Right atrium auricular region (tissue), 2 donors: ENCODE data around the gene POLD4. TPM values are rescaled to one million over a fixed set of nuclear protein-coding genes. Genes with fewer than 3 reads are reported as not detected.
A peak's percentile ranks its signal among the peaks of the same experiment; 100 is the strongest.

Source experiments
- DNase-seq: peaks from one replicate; pipeline ENCODE4 v3.0.0-alpha.2; 2019; ENCODE audit warnings: low spot score
- H3K27ac ChIP-seq, 2 donors: fragments of 200-600 bp; sonication (generic); 1 replicate in 1 of 2; 2 replicates in 1 of 2; pipeline ENCODE4 v1.5.1; 2016 to 2019
- H3K27me3 ChIP-seq, 2 donors: fragments of 200-600 bp; sonication (generic); one replicate each; pipeline versions ENCODE4 v1.5.1 to v1.6.0; 2017 to 2019
- H3K36me3 ChIP-seq: fragments of 200-600 bp; sonication (generic); one replicate; pipeline ENCODE4 v1.5.1; 2016
- H3K4me1 ChIP-seq, 2 donors: fragments of 200-600 bp; sonication (generic); one replicate each; pipeline versions ENCODE4 v1.5.1 to v1.6.0; 2017 to 2019
- H3K4me3 ChIP-seq, 2 donors: fragments of 200-600 bp; sonication (generic); 1 replicate in 1 of 2; 2 replicates in 1 of 2; pipeline ENCODE4 v1.5.1; 2017 to 2019; ENCODE audit warnings: mild to moderate bottlenecking in 1 of 2, moderate library complexity in 1 of 2
- H3K9me3 ChIP-seq, 2 donors: fragments of 200-600 bp; sonication (generic); one replicate each; pipeline ENCODE4 v1.5.1; 2019
- total RNA-seq, 2 donors: library from RNA; depleted of rRNA; stranded (reverse); fragments of >200 nt; gene quantifications; one replicate each; pipeline ENCODE4 v1.1.0, GENCODE V29; 2016
- TF ChIP-seq, protein P1 (sequence below), 2 donors: fragments of 200-600 bp; sonication (generic); IDR thresholded peaks; one replicate each; pipeline ENCODE4 v1.5.1; 2019; ENCODE audit warnings: antibody characterized with exemption in 2 of 2

POLD4 gene
- total RNA-seq, 2 donors from 2014 or later = 115 to 136 TPM

DNA sequence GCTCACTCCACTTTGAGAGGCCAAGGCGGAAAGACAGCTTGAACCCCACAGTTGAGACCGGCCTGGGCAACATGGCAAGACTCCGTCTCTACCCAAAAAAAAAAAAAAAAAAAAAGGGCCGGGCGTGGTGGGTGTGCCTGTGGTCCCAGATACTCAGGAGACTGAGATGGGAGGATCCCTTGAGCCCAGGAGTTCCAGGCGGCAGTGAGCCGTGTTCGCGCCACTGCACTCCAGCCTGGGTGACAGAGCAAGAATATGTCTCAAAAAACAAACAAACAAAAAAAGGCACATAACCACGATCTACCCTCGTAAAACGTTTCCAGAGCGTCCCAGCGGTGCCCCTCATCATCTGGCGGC lies 37.6 kb upstream of the POLD4 start:
- DNase-seq = no peak
- peaks cover 0 to 26% of the 10 kb centered on the region in 2 donors for H3K4me1 ChIP-seq
- peak overlapping the region; percentile 79 to 83 for H3K27ac ChIP-seq
- H3K27me3 ChIP-seq = no peaks in the 10 kb centered on the region
- H3K4me3 ChIP-seq = peak overlapping the region; percentile 66 to 95
- no peaks in the 10 kb centered on the region for H3K9me3 ChIP-seq
- peaks cover 5% of the 10 kb centered on the region for H3K36me3 ChIP-seq
- TF ChIP-seq, protein P1, sequence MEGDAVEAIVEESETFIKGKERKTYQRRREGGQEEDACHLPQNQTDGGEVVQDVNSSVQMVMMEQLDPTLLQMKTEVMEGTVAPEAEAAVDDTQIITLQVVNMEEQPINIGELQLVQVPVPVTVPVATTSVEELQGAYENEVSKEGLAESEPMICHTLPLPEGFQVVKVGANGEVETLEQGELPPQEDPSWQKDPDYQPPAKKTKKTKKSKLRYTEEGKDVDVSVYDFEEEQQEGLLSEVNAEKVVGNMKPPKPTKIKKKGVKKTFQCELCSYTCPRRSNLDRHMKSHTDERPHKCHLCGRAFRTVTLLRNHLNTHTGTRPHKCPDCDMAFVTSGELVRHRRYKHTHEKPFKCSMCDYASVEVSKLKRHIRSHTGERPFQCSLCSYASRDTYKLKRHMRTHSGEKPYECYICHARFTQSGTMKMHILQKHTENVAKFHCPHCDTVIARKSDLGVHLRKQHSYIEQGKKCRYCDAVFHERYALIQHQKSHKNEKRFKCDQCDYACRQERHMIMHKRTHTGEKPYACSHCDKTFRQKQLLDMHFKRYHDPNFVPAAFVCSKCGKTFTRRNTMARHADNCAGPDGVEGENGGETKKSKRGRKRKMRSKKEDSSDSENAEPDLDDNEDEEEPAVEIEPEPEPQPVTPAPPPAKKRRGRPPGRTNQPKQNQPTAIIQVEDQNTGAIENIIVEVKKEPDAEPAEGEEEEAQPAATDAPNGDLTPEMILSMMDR (IDR thresholded peaks at IDR 0.05) = no peak

DNA sequence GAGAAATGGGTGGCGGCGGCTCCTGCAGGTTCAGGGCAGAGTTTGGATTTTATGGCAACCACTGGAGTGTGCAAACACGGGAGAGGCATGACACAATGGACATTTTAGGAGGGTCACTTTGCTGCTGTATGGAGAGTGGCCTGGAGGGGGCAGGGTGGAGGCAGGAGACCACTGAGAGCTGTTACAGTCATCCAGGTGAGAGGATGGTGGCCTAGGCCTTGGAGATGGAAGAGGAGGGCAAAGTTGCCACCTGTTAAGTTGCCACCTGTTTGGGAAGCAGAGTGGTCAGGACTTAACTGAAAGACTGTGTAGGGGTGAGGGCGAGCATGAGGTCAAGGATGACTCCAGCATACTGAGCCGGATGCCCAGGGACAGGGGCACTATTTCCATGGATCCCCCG lies 36.1 kb upstream of the POLD4 start:
- Histone ChIP-seq H3K9me3 (no peaks in the 10 kb centered on the region), H3K4me1 (peaks cover 0 to 26% of the 10 kb centered on the region in 2 donors), H3K36me3 (no peaks in the 10 kb centered on the region), H3K27ac (no peak overlapping the region), H3K27me3 (no peaks in the 10 kb centered on the region), H3K4me3 (no peak overlapping the region)
- DNase-seq = no peak
- TF ChIP-seq, protein P1 (IDR thresholded peaks at IDR 0.05) = peak; percentile 35 to 65

DNA sequence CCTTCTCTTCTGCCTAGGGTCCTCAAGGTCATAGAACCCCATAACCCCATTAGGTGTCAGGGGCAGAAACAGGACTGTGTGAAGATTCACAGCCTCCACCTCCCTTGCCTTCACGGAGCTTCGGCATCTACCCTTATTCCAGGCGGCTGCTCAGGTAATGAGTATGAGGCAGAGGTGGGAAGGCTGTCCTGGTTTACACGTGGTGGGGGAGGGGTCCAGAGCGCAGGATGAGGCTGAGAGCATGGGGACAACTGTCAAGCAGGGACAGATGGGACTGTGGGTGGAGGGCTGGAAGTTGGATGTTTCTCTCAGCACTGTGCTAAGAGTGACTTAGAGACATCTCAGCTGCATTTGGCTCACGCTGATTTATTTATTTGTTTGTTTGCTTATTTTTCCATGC lies 34.2 kb upstream of the POLD4 start:
- TF ChIP-seq, protein P1 (IDR thresholded peaks at IDR 0.05) = no peak
- no peaks in the 10 kb centered on the region for H3K9me3 ChIP-seq
- H3K36me3 ChIP-seq = no peaks in the 10 kb centered on the region

DNA sequence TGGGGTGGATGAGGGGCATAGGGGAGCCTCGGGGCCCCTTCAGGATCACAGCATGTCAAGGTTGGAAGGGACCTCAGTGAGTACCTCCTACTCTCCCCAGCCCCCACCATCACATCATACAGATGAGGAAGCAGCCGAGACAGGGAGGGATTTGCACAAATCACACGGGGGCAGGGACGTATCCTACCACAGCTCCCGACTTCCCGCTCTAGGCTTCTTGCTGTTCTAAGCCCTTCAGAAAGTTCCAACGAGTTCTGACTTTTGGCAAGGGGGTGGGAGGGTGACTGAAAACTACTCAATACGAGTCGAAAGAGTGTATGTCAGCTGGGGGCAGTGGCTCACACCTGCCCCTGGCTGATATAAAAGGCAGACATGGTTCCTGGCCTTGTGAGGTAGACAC lies 33.7 kb upstream of the POLD4 start:
- TF ChIP-seq, protein P1 (IDR thresholded peaks at IDR 0.05) = no peak
- Histone ChIP-seq H3K4me3 (no peak overlapping the region), H3K27ac (no peak overlapping the region), H3K9me3 (no peaks in the 10 kb centered on the region), H3K4me1 (peaks cover 0 to 22% of the 10 kb centered on the region in 2 donors), H3K36me3 (no peaks in the 10 kb centered on the region), H3K27me3 (no peaks in the 10 kb centered on the region)
- no peak for DNase-seq

More for the DNA sequence above, 34.2 kb upstream of the POLD4 start:
- Histone ChIP-seq H3K4me3 (no peak overlapping the region), H3K27me3 (no peaks in the 10 kb centered on the region), H3K27ac (no peak overlapping the region), H3K4me1 (peaks cover 0 to 23% of the 10 kb centered on the region in 2 donors)
- no peak for DNase-seq

DNA sequence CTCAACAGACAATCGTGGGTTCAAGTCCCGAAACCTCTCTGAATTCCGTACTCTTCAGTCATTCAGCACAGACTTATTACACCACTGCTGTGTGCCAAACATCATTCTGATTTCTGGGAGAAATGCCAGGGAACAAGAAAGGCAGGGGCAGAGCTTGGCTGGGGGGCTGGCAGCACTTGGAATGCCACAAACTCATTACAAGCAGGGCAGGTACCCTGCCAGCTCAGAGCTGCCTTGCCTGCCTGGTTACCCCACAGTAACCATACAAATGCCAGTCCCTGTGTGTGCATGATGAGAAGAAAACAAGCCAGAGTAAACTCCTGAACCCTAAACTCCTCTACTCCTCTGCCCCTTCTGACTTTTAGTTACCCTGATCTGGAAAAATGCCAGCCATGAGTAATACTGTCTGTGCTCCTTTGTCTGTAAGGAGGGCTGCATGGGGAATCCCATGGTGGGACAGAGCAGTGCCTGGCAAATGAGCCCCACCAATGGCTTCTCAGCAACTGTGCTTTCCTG lies 31.6 kb upstream of the POLD4 start:
- Histone ChIP-seq H3K4me1 (peaks cover 0 to 4% of the 10 kb centered on the region in 2 donors), H3K36me3 (no peaks in the 10 kb centered on the region), H3K9me3 (no peaks in the 10 kb centered on the region), H3K27me3 (no peaks in the 10 kb centered on the region), H3K27ac (no peak overlapping the region), H3K4me3 (no peak overlapping the region)
- TF ChIP-seq, protein P1 (IDR thresholded peaks at IDR 0.05) = no peak
- no peak for DNase-seq
